ENCODE measurements around the gene ADCY10. TPM values are rescaled to one million over a fixed set of nuclear protein-coding genes. Genes with fewer than 3 reads are reported as not detected.
A peak's percentile ranks its signal among the peaks of the same experiment; 100 is the strongest.

Gene ADCY10
- total and polyA plus RNA-seq, 9 of the 15 experiments (the other 6 are each of a cell fraction or from before 2014, with no cell fraction given), result 0.08 to 0.86 (median 0.22) TPM

DNA sequence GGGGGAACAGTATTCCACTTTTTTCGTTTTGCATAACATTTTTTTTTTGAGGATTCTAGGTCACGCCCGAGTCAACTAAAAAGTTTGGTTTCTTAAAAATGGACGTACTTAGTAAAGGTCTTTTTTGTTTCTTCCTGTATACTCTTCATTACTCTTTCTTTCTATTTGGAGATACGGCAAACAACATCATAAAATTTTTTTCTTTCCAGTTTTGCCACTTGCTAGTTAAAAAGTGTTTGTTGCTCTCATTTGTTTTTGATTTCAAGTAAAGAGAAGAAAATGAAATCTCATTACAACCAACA is 23.7 kb upstream of the ADCY10 start (continued):
- TF ChIP-seq, protein P1, sequence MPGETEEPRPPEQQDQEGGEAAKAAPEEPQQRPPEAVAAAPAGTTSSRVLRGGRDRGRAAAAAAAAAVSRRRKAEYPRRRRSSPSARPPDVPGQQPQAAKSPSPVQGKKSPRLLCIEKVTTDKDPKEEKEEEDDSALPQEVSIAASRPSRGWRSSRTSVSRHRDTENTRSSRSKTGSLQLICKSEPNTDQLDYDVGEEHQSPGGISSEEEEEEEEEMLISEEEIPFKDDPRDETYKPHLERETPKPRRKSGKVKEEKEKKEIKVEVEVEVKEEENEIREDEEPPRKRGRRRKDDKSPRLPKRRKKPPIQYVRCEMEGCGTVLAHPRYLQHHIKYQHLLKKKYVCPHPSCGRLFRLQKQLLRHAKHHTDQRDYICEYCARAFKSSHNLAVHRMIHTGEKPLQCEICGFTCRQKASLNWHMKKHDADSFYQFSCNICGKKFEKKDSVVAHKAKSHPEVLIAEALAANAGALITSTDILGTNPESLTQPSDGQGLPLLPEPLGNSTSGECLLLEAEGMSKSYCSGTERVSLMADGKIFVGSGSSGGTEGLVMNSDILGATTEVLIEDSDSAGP (CRISPR knock-in tag; IDR thresholded peaks at IDR 0.05), result no peak
- no peak for TF ChIP-seq ZFX (CRISPR knock-in tag; IDR thresholded peaks at IDR 0.05)
- no peak for TF ChIP-seq ZNF696 (CRISPR knock-in tag; conservative IDR thresholded peaks at IDR 0.05)
- TF ChIP-seq, protein P2, sequence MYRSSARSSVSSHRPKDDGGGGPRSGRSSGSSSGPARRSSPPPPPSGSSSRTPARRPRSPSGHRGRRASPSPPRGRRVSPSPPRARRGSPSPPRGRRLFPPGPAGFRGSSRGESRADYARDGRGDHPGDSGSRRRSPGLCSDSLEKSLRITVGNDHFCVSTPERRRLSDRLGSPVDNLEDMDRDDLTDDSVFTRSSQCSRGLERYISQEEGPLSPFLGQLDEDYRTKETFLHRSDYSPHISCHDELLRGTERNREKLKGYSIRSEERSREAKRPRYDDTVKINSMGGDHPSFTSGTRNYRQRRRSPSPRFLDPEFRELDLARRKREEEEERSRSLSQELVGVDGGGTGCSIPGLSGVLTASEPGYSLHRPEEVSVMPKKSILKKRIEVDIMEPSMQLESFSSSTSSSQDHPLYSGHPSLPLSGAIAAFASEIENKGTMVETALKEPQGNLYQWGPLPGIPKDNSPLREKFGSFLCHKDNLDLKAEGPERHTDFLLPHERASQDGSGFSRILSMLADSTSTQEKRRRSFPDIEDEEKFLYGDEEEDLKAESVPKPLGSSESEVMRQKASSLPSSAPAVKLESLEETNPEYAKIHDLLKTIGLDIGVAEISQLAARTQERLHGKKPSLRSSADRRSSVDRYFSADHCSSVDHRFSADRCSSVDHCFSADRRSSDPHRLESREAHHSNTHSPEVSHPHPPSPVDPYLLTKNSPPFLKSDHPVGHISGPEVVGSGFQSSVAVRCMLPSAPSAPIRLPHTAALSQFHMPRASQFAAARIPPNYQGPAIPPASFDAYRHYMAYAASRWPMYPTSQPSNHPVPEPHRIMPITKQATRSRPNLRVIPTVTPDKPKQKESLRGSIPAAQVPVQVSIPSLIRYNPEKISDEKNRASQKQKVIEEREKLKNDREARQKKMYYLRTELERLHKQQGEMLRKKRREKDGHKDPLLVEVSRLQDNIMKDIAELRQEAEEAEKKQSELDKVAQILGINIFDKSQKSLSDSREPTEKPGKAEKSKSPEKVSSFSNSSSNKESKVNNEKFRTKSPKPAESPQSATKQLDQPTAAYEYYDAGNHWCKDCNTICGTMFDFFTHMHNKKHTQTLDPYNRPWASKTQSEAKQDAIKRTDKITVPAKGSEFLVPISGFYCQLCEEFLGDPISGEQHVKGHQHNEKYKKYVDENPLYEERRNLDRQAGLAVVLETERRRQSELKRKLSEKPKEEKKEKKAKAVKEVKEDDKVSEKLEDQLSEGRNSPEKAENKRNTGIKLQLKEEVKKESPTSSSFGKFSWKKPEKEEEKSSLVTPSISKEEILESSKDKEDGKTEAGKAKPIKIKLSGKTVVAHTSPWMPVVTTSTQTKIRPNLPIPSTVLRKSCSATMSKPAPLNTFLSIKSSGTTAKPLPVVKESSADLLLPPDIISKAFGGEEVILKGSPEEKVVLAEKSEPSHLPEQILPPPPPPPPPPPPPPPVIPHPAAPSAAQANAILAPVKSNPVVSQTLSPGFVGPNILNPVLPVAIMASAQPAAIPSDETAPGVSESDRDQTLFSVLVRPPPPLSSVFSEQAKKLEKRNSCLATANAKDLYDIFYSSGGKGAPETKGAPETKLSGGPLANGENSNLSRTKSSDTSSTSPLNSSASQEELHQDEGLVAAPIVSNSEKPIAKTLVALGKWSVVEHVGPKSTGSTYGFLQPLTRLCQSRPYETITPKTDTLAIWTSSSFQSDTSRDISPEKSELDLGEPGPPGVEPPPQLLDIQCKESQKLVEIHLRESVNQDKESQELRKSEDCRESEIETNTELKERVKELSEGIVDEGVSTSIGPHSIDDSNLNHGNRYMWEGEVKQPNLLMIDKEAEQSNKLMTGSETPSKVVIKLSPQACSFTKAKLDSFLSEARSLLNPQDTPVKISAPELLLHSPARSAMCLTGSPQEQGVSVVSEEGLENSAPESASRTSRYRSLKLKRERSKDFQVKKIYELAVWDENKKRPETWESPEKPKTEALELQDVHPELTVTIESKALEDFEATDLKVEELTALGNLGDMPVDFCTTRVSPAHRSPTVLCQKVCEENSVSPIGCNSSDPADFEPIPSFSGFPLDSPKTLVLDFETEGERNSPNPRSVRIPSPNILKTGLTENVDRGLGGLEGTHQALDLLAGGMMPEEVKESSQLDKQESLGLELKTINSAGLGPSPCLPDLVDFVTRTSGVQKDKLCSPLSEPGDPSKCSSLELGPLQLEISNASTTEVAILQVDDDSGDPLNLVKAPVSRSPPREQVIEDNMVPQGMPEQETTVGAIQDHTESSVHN (IDR thresholded peaks at IDR 0.05; ENCODE audit: borderline replicate concordance in 1 of 2, low read depth in 1 of 2), result no peak
- TF ChIP-seq ZNF57 (CRISPR knock-in tag; IDR thresholded peaks at IDR 0.05), result no peak
- no peak for TF ChIP-seq NCOA4 (IDR thresholded peaks at IDR 0.05; ENCODE audit: partially characterized antibody)
- no peak for TF ChIP-seq EWSR1 (IDR thresholded peaks at IDR 0.05; ENCODE audit: borderline replicate concordance, low read depth, partially characterized antibody)
- TF ChIP-seq SMAD1 (IDR thresholded peaks at IDR 0.05; ENCODE audit: low read depth, low read length, partially characterized antibody), result no peak
- TF ChIP-seq, protein P3, sequence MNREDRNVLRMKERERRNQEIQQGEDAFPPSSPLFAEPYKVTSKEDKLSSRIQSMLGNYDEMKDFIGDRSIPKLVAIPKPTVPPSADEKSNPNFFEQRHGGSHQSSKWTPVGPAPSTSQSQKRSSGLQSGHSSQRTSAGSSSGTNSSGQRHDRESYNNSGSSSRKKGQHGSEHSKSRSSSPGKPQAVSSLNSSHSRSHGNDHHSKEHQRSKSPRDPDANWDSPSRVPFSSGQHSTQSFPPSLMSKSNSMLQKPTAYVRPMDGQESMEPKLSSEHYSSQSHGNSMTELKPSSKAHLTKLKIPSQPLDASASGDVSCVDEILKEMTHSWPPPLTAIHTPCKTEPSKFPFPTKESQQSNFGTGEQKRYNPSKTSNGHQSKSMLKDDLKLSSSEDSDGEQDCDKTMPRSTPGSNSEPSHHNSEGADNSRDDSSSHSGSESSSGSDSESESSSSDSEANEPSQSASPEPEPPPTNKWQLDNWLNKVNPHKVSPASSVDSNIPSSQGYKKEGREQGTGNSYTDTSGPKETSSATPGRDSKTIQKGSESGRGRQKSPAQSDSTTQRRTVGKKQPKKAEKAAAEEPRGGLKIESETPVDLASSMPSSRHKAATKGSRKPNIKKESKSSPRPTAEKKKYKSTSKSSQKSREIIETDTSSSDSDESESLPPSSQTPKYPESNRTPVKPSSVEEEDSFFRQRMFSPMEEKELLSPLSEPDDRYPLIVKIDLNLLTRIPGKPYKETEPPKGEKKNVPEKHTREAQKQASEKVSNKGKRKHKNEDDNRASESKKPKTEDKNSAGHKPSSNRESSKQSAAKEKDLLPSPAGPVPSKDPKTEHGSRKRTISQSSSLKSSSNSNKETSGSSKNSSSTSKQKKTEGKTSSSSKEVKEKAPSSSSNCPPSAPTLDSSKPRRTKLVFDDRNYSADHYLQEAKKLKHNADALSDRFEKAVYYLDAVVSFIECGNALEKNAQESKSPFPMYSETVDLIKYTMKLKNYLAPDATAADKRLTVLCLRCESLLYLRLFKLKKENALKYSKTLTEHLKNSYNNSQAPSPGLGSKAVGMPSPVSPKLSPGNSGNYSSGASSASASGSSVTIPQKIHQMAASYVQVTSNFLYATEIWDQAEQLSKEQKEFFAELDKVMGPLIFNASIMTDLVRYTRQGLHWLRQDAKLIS (CRISPR knock-in tag; IDR thresholded peaks at IDR 0.05), result no peak
- TF ChIP-seq NEUROD1 (IDR thresholded peaks at IDR 0.05; ENCODE audit: borderline replicate concordance, low read depth, low read length, partially characterized antibody), result no peak
- TF ChIP-seq ARID1B (IDR thresholded peaks at IDR 0.05), result peak; percentile 8; the same call in 1 of the 2 replicates
- TF ChIP-seq STAT5A (IDR thresholded peaks at IDR 0.05; ENCODE audit: borderline replicate concordance, low read length), result no peak
- TF ChIP-seq ATF3 (IDR thresholded peaks at IDR 0.05), result no peak
- no peak for TF ChIP-seq ATF3 (CRISPR knock-in tag; conservative IDR thresholded peaks at IDR 0.05)
